HEK293T (cell line): ENCODE results near the gene GAB3.

Source experiments
- ARNT ChIP-seq: fragments of 450-650 bp; IDR thresholded peaks from 2 replicates; pipeline ENCODE4 v1.6.1; 2017; ENCODE audit warnings: mild to moderate bottlenecking
- BHLHE40 ChIP-seq: fragments of 450-650 bp; IDR thresholded peaks from 2 replicates; pipeline ENCODE4 v1.6.1; 2016; ENCODE audit warnings: mild to moderate bottlenecking, moderate library complexity, borderline replicate concordance
- CTBP1 ChIP-seq: fragments of 450-650 bp; IDR thresholded peaks from 2 replicates; pipeline ENCODE4 v1.6.1; 2016; ENCODE audit warnings: borderline replicate concordance
- FOXK2 ChIP-seq: fragments of 450-650 bp; IDR thresholded peaks from 2 replicates; pipeline ENCODE4 v1.6.1; 2016; ENCODE audit warnings: mild to moderate bottlenecking
- FOXM1 ChIP-seq: fragments of 450-650 bp; IDR thresholded peaks from 2 replicates; pipeline ENCODE4 v1.6.1; 2017; ENCODE audit warnings: mild to moderate bottlenecking, borderline replicate concordance
- L3MBTL2 ChIP-seq: fragments of 450-650 bp; conservative IDR thresholded peaks from 2 replicates; pipeline ENCODE4 v1.6.1; 2016; ENCODE audit warnings: mild to moderate bottlenecking
- LEF1 ChIP-seq: fragments of 450-650 bp; IDR thresholded peaks from 2 replicates; pipeline ENCODE4 v1.6.1; 2017; ENCODE audit warnings: mild to moderate bottlenecking, borderline replicate concordance
- NFRKB ChIP-seq: fragments of 450-650 bp; IDR thresholded peaks from 2 replicates; pipeline ENCODE4 v1.6.1; 2016; ENCODE audit warnings: mild to moderate bottlenecking, moderate library complexity
- PKNOX1 ChIP-seq: fragments of 450-650 bp; IDR thresholded peaks from 2 replicates; pipeline ENCODE4 v1.6.1; 2016
- SP1 ChIP-seq: fragments of 450-650 bp; IDR thresholded peaks from 2 replicates; pipeline ENCODE4 v1.6.1; 2017
- SUZ12 ChIP-seq: fragments of 450-650 bp; IDR thresholded peaks from 2 replicates; pipeline ENCODE4 v1.6.1; 2016; ENCODE audit warnings: mild to moderate bottlenecking
- TARDBP ChIP-seq: fragments of 450-650 bp; IDR thresholded peaks from 2 replicates; pipeline ENCODE4 v1.6.1; 2016

- TF ChIP-seq PKNOX1 (no peak), SP1 (no peak), CTBP1 (no peak), ARNT (no peak), TARDBP (no peak), L3MBTL2 (no peak), FOXK2 (no peak), NFRKB (no peak), BHLHE40 (no peak), LEF1 (no peak), FOXM1 (no peak), SUZ12 (no peak)
These were observed 1.0 kb downstream of the GAB3 start for GRCh38 chrX:154749856-154750255.
